AG04449 (cell line): Measurements from ENCODE around the gene SAMD1.
A peak's percentile ranks its signal among the peaks of the same experiment; 100 is the strongest.

Experiments used
- CTCF ChIA-PET: fragments of 350-600 bp; formaldehyde crosslinking; extraction: SDS; loops from one replicate; lab custom pipeline; 2021; ENCODE audit warnings: antibody characterized with exemption; lab: Yijun Ruan, JAX
- POLR2A ChIA-PET: fragments of 400-600, 350-600 bp; formaldehyde crosslinking; extraction: SDS; loops from one replicate; lab custom pipeline; 2020; ENCODE audit warnings: antibody characterized with exemption, inconsistent platforms; lab: Yijun Ruan, JAX
- DNase-seq: peaks from one replicate; pipeline ENCODE4 v3.0.0-alpha.2; 2010; ENCODE audit warnings: low read depth, low spot score
- H3K4me3 ChIP-seq: 2 replicates; pipeline ENCODE4 v1.5.1; 2011; ENCODE audit warnings: low read depth, mild to moderate bottlenecking, control low read depth, low read length
- CTCF ChIP-seq: IDR thresholded peaks from one replicate; pipeline ENCODE4 v1.5.1; 2011; ENCODE audit warnings: mild to moderate bottlenecking, moderate library complexity, low read length, control low read depth, inconsistent platforms; ENCODE audit not compliant: insufficient read depth; ENCODE audit errors: missing control alignments

Gene SAMD1

GRCh38 chr19:14056741-14057356 lies 33.7 kb downstream of the SAMD1 start:
- ChIA-PET CTCF (interaction anchor here (1.1 to 6.9 kb wide), 6 partner anchors 11 to 178 kb away, joined by 3 to 106 read pairs (median 5); partner anchors contain the start of genes IL27RA and MISP3), POLR2A (no interaction called here)
- TF ChIP-seq CTCF: no peak
- H3K4me3 ChIP-seq: peak overlapping the region; percentile 39
- no peak for DNase-seq

- TF ChIP-seq CTCF: no peak
- POLR2A ChIA-PET: no interaction called here
- no peak overlapping the region for H3K4me3 ChIP-seq
- CTCF ChIA-PET: interaction anchor here (1.5 to 6.9 kb wide), 5 partner anchors 10 to 177 kb away, joined by 3 to 106 read pairs (median 5); partner anchors contain the start of genes IL27RA and MISP3
- DNase-seq: no peak
Observed at GRCh38 chr19:14056069-14056666, 34.4 kb downstream of the SAMD1 start.

- ChIA-PET CTCF (interaction anchor here (1.0 to 6.9 kb wide), 3 partner anchors 9 to 17 kb away, joined by 3 to 106 read pairs (median 103); partner anchors contain the start of gene MISP3), POLR2A (no interaction called here)
- no peak for DNase-seq
- no peak overlapping the region for H3K4me3 ChIP-seq
- no peak for TF ChIP-seq CTCF
Observed at GRCh38 chr19:14055396-14055795, 35.2 kb downstream of the SAMD1 start.

- POLR2A ChIA-PET: no interaction called here
- H3K4me3 ChIP-seq: no peak overlapping the region
- TF ChIP-seq CTCF: no peak
- DNase-seq: no peak
- CTCF ChIA-PET: interaction anchor here (0.8 to 5.1 kb wide), 4 partner anchors 13 to 175 kb away, joined by 3 to 34 read pairs (median 3); partner anchors contain the start of gene MISP3
Observed at GRCh38 chr19:14054721-14055120, 35.8 kb downstream of the SAMD1 start.

- TF ChIP-seq CTCF: no peak
- POLR2A ChIA-PET: no interaction called here
- DNase-seq: no peak
- no peak overlapping the region for H3K4me3 ChIP-seq
- CTCF ChIA-PET: interaction anchor here (0.8 to 5.1 kb wide), 4 partner anchors 12 to 175 kb away, joined by 3 to 34 read pairs (median 3); partner anchors contain the start of gene MISP3
Observed at GRCh38 chr19:14054099-14054498, 36.5 kb downstream of the SAMD1 start.

GRCh38 chr19:14053500-14053899 lies 37.1 kb downstream of the SAMD1 start:
- no peak for DNase-seq
- no peak for TF ChIP-seq CTCF
- H3K4me3 ChIP-seq: no peak overlapping the region
- CTCF ChIA-PET: interaction anchor here (1.3 to 5.1 kb wide), 4 partner anchors 11 to 174 kb away, joined by 4 to 34 read pairs (median 10); partner anchors contain the start of gene MISP3
- POLR2A ChIA-PET: no interaction called here
